SU-DHL-6 (cell line): ENCODE data around the gene KIF5C.

Experiments
- H2AFZ ChIP-seq: fragments of 200-600 bp; sonication (generic); 2 replicates; pipeline ENCODE4 v1.6.1; 2014; ENCODE audit warnings: low read depth, mild to moderate bottlenecking, moderate library complexity, mixed read lengths, antibody characterized with exemption, low read length; ENCODE audit not compliant: severe bottlenecking
- H3F3A ChIP-seq: fragments of 200-600 bp; shearing (Covaris generic); 2 replicates; pipeline ENCODE4 v1.6.0; 2016; ENCODE audit warnings: antibody characterized with exemption, mild to moderate bottlenecking; ENCODE audit not compliant: insufficient read depth
- H3K27ac ChIP-seq: fragments of 200-600 bp; sonication (generic); 2 replicates; pipeline ENCODE4 v1.5.1; 2016; ENCODE audit warnings: low read depth, mild to moderate bottlenecking, low read length, moderate library complexity, mixed read lengths
- H3K27me3 ChIP-seq: fragments of 200-600 bp; sonication (generic), shearing (Covaris generic); 2 replicates; pipeline ENCODE4 v1.6.0; 2014; ENCODE audit warnings: mild to moderate bottlenecking, low read length
- H3K36me3 ChIP-seq: fragments of 200-600 bp; sonication (generic); 2 replicates; pipeline ENCODE4 v1.6.1; 2014; ENCODE audit warnings: mild to moderate bottlenecking, low read length, mixed read lengths
- H3K4me2 ChIP-seq: fragments of 300-600, 200-600 bp; shearing (Covaris generic), sonication (generic); 2 replicates; pipeline ENCODE4 v1.6.0; 2014; ENCODE audit warnings: low read length, low read depth, mild to moderate bottlenecking; ENCODE audit not compliant: poor library complexity, severe bottlenecking
- H3K4me3 ChIP-seq: fragments of 200-600 bp; sonication (generic); 2 replicates; pipeline ENCODE4 v1.5.1; 2014; ENCODE audit warnings: antibody characterized with exemption, low read length, mild to moderate bottlenecking, mixed read lengths; ENCODE audit not compliant: insufficient read depth, poor library complexity, severe bottlenecking
- H3K79me2 ChIP-seq: fragments of 200-600 bp; sonication (generic); 2 replicates; pipeline ENCODE4 v1.6.1; 2014; ENCODE audit warnings: mild to moderate bottlenecking, low read length, moderate library complexity; ENCODE audit not compliant: insufficient read depth
- H3K9ac ChIP-seq: fragments of 200-600 bp; sonication (generic); 2 replicates; pipeline ENCODE4 v1.7.0; 2014; ENCODE audit warnings: mild to moderate bottlenecking, low read length
- H3K9me2 ChIP-seq: fragments of 200-600 bp; sonication (generic); replicated peaks from 2 replicates; pipeline ENCODE4 v1.6.1; 2014; ENCODE audit warnings: low read length; ENCODE audit not compliant: insufficient read depth
- H3K9me3 ChIP-seq: fragments of 200-600 bp; sonication (generic); 2 replicates; pipeline ENCODE4 v1.6.1; 2014; ENCODE audit warnings: low read length, mixed read lengths; ENCODE audit not compliant: insufficient read depth
- H4K20me1 ChIP-seq: fragments of 200-600 bp; sonication (generic); 2 replicates; pipeline ENCODE4 v1.6.1; 2014; ENCODE audit warnings: low read depth, mild to moderate bottlenecking, antibody characterized with exemption, low read length, moderate library complexity, mixed read lengths
- EZH2phosphoT487 ChIP-seq: fragments of 200-600 bp; sonication (generic), shearing (Covaris generic); conservative IDR thresholded peaks from 2 replicates; pipeline ENCODE4 v1.6.1; 2018; ENCODE audit warnings: mild to moderate bottlenecking, antibody characterized with exemption, low read length, moderate library complexity, mixed read lengths
- TF ChIP-seq, protein P1 (sequence below): fragments of 200-600 bp; sonication (generic); IDR thresholded peaks from one replicate; pipeline ENCODE4 v1.5.1; 2017; ENCODE audit warnings: antibody characterized with exemption, mild to moderate bottlenecking, low read length, moderate library complexity; ENCODE audit not compliant: insufficient read depth, poor library complexity, severe bottlenecking

Gene KIF5C

DNA sequence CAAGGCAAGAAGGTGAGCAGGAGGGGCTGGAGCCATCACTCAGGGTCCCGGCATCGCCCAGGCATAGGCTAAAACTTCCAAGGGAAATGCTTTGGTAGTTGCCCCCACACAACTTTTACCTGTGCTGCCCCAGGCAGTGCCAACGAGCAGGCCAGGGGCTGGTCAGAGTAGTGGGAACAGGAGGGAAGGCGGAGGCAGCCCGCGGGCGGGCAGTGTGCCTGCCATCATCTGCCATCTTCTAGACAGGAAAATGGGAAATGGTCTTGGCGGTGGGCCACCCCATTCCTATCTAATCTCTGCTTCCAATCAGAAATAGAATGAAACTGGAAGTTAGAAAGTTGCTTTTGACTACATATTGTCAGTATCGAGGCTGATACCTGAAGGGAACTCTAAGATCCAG is 137.5 kb downstream of the KIF5C start:
- no peaks in the 10 kb centered on the region for H3K9me3 ChIP-seq
- no peak overlapping the region for H3K9ac ChIP-seq
- H3K36me3 ChIP-seq = no peaks in the 10 kb centered on the region
- no peaks in the 10 kb centered on the region for H4K20me1 ChIP-seq
- no peak overlapping the region for H3K27ac ChIP-seq
- H3K4me3 ChIP-seq = no peak overlapping the region
- H3F3A ChIP-seq = no peaks in the 10 kb centered on the region
- H3K9me2 ChIP-seq = no peaks in the 10 kb centered on the region
- TF ChIP-seq, protein P1, sequence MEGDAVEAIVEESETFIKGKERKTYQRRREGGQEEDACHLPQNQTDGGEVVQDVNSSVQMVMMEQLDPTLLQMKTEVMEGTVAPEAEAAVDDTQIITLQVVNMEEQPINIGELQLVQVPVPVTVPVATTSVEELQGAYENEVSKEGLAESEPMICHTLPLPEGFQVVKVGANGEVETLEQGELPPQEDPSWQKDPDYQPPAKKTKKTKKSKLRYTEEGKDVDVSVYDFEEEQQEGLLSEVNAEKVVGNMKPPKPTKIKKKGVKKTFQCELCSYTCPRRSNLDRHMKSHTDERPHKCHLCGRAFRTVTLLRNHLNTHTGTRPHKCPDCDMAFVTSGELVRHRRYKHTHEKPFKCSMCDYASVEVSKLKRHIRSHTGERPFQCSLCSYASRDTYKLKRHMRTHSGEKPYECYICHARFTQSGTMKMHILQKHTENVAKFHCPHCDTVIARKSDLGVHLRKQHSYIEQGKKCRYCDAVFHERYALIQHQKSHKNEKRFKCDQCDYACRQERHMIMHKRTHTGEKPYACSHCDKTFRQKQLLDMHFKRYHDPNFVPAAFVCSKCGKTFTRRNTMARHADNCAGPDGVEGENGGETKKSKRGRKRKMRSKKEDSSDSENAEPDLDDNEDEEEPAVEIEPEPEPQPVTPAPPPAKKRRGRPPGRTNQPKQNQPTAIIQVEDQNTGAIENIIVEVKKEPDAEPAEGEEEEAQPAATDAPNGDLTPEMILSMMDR = no peak
- TF ChIP-seq EZH2phosphoT487 = no peak
- no peaks in the 10 kb centered on the region for H3K27me3 ChIP-seq
- H3K4me2 ChIP-seq = no peak overlapping the region
- no peak overlapping the region for H2AFZ ChIP-seq
- no peaks in the 10 kb centered on the region for H3K79me2 ChIP-seq

DNA sequence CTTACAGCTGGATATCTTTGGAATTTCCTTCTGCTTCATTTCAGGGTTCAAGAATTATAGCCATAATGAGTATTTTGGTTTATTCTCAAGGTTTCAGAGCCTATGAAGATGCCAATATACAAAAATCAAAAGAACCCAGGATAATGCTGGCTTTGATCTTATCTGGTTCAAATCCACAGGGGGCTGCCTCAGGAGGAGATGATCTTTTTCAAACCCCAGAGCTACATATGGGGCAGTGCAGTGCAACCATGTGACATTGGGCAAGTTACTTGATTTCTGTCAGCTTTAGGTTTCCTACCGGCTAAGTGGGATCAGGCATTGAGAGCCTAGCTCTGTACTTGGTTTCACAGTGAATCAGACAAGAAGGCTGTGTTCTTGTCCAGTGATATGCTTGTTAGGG is 140.5 kb downstream of the KIF5C start:
- H3K27ac ChIP-seq = no peak overlapping the region
- H3K4me2 ChIP-seq = no peak overlapping the region
- no peak overlapping the region for H3K9ac ChIP-seq
- no peaks in the 10 kb centered on the region for H3K9me3 ChIP-seq
- no peaks in the 10 kb centered on the region for H3K36me3 ChIP-seq
- peaks cover 26% of the 10 kb centered on the region for H3F3A ChIP-seq
- H2AFZ ChIP-seq = no peak overlapping the region
- H3K4me3 ChIP-seq = no peak overlapping the region
- no peaks in the 10 kb centered on the region for H3K79me2 ChIP-seq
- H3K9me2 ChIP-seq = no peaks in the 10 kb centered on the region
- H3K27me3 ChIP-seq = no peaks in the 10 kb centered on the region
- no peaks in the 10 kb centered on the region for H4K20me1 ChIP-seq
- TF ChIP-seq, protein P1 = no peak
- TF ChIP-seq EZH2phosphoT487 = no peak

DNA sequence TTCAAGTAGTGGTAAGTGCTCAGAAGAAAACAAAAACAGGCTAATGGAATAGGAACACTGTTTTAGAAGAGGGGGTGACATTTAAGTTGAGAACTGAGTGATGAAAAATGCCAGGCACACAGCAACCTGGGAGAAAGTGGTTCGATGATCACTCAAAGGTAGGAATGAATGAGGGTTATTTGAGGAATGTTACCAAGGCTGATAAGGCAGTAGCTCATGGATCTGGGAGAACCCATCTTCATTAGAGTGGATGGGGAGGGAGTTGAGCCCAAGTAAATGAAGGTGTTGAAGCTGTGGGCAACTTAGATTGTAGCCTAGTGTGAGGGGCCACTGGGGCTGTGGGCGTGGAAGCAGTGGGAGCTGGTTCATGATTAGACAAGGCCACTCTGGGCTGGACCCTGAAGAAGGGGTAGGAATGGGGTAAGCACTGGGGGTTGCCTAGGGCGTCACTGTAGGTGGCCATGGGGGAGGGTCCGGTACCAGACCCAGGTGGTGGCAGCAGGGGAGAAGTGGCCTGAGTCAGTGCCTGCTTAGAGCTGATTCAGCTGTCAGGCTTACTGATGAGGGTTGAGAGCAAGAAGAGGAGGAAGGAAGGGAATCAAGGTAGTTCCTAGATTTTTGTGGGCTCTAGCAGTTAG is 141.0 kb downstream of the KIF5C start:
- Histone ChIP-seq H3K9me2 (no peaks in the 10 kb centered on the region), H3K9me3 (no peaks in the 10 kb centered on the region), H3K4me3 (no peak overlapping the region), H3K36me3 (no peaks in the 10 kb centered on the region), H3F3A (peaks cover 31% of the 10 kb centered on the region), H3K27me3 (no peaks in the 10 kb centered on the region), H3K9ac (no peak overlapping the region), H3K27ac (no peak overlapping the region), H2AFZ (no peak overlapping the region), H4K20me1 (no peaks in the 10 kb centered on the region), H3K79me2 (no peaks in the 10 kb centered on the region), H3K4me2 (no peak overlapping the region)
- TF ChIP-seq, protein P1 = no peak
- no peak for TF ChIP-seq EZH2phosphoT487
